Heart left ventricle (tissue), 16 donors: ENCODE data around the gene CCDC33. TPM values are rescaled to one million over a fixed set of nuclear protein-coding genes. Genes with fewer than 3 reads are reported as not detected.

Experiments
- ATAC-seq, 4 donors: fragments of 200-7000 bp; cut with Tn5 transposase; one replicate each; pipeline ENCODE4 v1.9.1; 2020 to 2022; ENCODE audit warnings: moderate library complexity in 4 of 4, mild to moderate bottlenecking in 3 of 4, moderate number of reproducible peaks in 1 of 4
- DNase-seq, 5 donors: peaks; one replicate each; pipeline ENCODE4 v3.0.0-alpha.2; 2020
- H3K27ac ChIP-seq, 12 donors: fragments of 200-600 bp; sonication (generic) in 4 of 12; one replicate each; pipeline versions ENCODE4 v1.5.0 to v1.8.0; 2016 to 2022; ENCODE audit warnings: mild to moderate bottlenecking in 2 of 12
- H3K27me3 ChIP-seq, 9 donors: fragments of 200-600 bp; sonication (generic) in 2 of 9; one replicate each; pipeline versions ENCODE4 v1.5.1 to v1.8.0; 2016 to 2022; ENCODE audit warnings: mild to moderate bottlenecking in 3 of 9
- H3K36me3 ChIP-seq, 9 donors: fragments of 200-600 bp; sonication (generic) in 2 of 9; one replicate each; pipeline versions ENCODE4 v1.5.0 to v1.8.0; 2018 to 2022; ENCODE audit warnings: mild to moderate bottlenecking in 2 of 9
- H3K4me1 ChIP-seq, 12 donors: fragments of 200-600 bp; sonication (generic) in 4 of 12; one replicate each; pipeline versions ENCODE4 v1.5.0 to v1.8.0; 2016 to 2022; ENCODE audit warnings: mild to moderate bottlenecking in 3 of 12
- H3K4me3 ChIP-seq, 12 donors: fragments of 200-600 bp; sonication (generic) in 4 of 12; one replicate each; pipeline versions ENCODE4 v1.5.0 to v1.8.0; 2017 to 2022; ENCODE audit warnings: mild to moderate bottlenecking in 9 of 12, moderate library complexity in 4 of 12
- H3K9me3 ChIP-seq, 12 donors: fragments of 200-600 bp; sonication (generic) in 4 of 12; one replicate each; pipeline versions ENCODE4 v1.5.0 to v1.8.0; 2016 to 2022; ENCODE audit warnings: mild to moderate bottlenecking in 1 of 12
- POLR2A ChIP-seq, 2 donors: fragments of 450-650 bp; IDR thresholded peaks; one replicate each; pipeline ENCODE4 v1.6.1; 2017; ENCODE audit warnings: antibody characterized with exemption in 2 of 2, mild to moderate bottlenecking in 2 of 2, moderate library complexity in 2 of 2
- WGBS, 4 donors: extraction: QIAGEN DNeasy Blood & Tissue Kit in 2 of 4; methylation state at CpG; one replicate each; pipeline versions ENCODE4 v1.1.5 to v1.1.7; 2013 to 2018; 5-methylcytosine and 5-hydroxymethylcytosine counted together
- intact Hi-C, 10 donors: fragments of 100-400 bp; cut with DNase I; formaldehyde crosslinking; loops; one replicate each; pipeline versions ENCODE4 v1.11.1 to v1.14.2; 2022
- polyA plus RNA-seq, 2 donors: library from polyadenylated mRNA; stranded (reverse); fragments of 200-250 nt; gene quantifications; one replicate each; pipeline ENCODE4 v1.2.3, GENCODE V29; 2013
- total RNA-seq, 9 donors: library from RNA; depleted of rRNA in 2 of 9; stranded (reverse); fragments of >200 nt in 2 of 9; fragmentation: NEBNext Ultra II Directional in 3 of 9; extraction: Animal tissue kit (Norgen Biotek cat#: 25700) in 3 of 9; gene quantifications; one replicate each; pipeline versions ENCODE4 v1.1.0 to v1.2.4, GENCODE V29; 2016 to 2023
- TF ChIP-seq, protein P1 (sequence below), 12 donors: fragments of 200-600 bp; sonication (generic) in 4 of 12; IDR thresholded peaks; one replicate each; pipeline versions ENCODE4 v1.5.0 to v1.8.0; 2018 to 2022; ENCODE audit warnings: antibody characterized with exemption in 12 of 12, mild to moderate bottlenecking in 5 of 12
- donor health status: ischemic (EF 13 %, LVEDD 7.1; RV severe dilation, severe dysfunction).
- donor health status: healthy with polysubstance abuse.
- donor health status: DM: no; HTN: yes; CAD: no.
- donor health status: DM: no; HTN: no; CAD: no.
- donor health status: ischemic (EF 25% LVEDD 6.9; RV normal size, moderate dysfunction).
- donor health status: ischemic (EF 25% LVEDD 5.7; RV mildly dilated, moderate dysfunction).
- donor health status: healthy.
- donor health status: DM: yes; HTN: yes; CAD: no.
- donor health status: ischemic (EF 35%, LVEDD 5.7; RV mildly dilated, moderate dysfunction).
- donor health status: nonischemic (EF 11% LVEDD 7.7; RV severe dilation, severe dysfunction).
- donor health status: DM: yes; HTN: yes; CAD: no.
- donor health status: PGD.
- donor health status: ischemic (EF 29% LVEDD 5.4; RV normal size, mild dysfunction).
- donor health status: nonischemic (EF 23%, LVEDD 6.1; RV moderate dilation, normal function).

Gene CCDC33
- total and polyA plus RNA-seq, 11 donors: 0.08 TPM; not detected in 10

DNA sequence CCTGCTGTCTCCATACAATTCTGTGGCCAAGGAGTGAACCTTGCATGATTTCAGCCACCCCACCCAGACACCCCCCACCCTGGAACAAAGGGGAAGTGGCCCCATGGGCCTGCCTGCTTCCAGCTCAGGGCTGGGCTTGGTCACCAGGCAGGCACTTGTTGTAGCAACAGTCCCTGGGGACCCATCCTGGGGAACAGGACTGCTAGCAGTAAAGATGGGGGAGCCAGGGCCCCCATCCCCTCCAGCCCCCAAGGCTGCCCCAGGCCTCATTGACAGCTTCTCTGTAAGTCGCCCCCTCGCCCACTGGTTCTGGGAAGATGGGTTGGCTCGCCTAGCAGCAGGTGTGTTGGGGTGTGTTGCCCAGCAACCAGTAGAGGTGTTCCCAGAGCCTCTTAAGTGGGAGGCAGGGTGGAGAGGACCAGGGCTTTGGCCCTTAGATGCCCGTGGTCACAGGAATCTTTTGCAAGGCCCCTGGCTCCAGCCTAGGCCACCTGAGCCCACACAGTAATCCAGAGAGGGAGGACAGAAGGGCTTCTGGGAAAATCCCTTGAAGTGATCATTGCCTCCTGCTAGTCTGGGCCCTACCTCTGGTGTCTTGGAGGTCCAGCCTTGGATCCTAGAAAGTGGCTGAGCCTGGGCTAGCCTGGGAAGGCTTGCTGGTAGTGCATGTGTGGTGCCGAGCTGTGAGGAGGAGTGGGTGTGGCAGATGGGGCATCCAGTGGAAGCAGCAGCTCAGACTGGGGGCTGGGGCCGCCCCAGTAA is 82.4 kb downstream of the CCDC33 start:
- TF ChIP-seq POLR2A (IDR thresholded peaks at IDR 0.05): no peak
- TF ChIP-seq, protein P1, sequence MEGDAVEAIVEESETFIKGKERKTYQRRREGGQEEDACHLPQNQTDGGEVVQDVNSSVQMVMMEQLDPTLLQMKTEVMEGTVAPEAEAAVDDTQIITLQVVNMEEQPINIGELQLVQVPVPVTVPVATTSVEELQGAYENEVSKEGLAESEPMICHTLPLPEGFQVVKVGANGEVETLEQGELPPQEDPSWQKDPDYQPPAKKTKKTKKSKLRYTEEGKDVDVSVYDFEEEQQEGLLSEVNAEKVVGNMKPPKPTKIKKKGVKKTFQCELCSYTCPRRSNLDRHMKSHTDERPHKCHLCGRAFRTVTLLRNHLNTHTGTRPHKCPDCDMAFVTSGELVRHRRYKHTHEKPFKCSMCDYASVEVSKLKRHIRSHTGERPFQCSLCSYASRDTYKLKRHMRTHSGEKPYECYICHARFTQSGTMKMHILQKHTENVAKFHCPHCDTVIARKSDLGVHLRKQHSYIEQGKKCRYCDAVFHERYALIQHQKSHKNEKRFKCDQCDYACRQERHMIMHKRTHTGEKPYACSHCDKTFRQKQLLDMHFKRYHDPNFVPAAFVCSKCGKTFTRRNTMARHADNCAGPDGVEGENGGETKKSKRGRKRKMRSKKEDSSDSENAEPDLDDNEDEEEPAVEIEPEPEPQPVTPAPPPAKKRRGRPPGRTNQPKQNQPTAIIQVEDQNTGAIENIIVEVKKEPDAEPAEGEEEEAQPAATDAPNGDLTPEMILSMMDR (IDR thresholded peaks at IDR 0.05): no peak
- Histone ChIP-seq H3K4me1 (peaks cover 9 to 63% (median 55%) of the 10 kb centered on the region in 12 donors), H3K36me3 (no peaks in the 10 kb centered on the region), H3K27me3 (no peaks in the 10 kb centered on the region), H3K9me3 (no peaks in the 10 kb centered on the region), H3K27ac (peak overlapping the region in 10 of 12 donors; percentile 71 to 90 (median 80)), H3K4me3 (no peak overlapping the region)
- DNase-seq (peak in 4 of 5 donors; percentile 66 to 79 (median 74)), ATAC-seq (peak; percentile 31 to 66 (median 54))
- intact Hi-C loops: loop anchor here in 4 of 10 donors (2.0 to 10.0 kb wide), 4 partner anchors 140 to 344 kb away; no protein-coding TSS in a partner anchor
- 70 to 92% (median 82%) methylated on average over 2 to 6 of the region's 6 CpGs for WGBS, 4 donors

DNA sequence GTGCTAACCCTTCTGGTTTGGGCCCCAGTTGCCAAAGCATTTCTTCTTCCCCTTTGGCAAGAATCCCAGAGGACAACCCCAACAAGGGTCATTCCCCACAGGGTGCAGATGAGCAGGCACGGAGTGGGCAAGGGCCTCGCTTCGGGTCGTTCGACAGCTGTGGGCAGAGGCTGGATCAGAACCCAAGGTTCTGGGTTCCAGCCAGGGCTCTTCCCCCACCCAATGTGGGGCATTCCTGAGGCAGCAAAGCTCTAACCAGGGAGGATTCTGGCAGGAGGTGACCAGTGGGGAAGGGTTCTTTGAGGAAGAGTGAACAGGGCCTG is 83.0 kb downstream of the CCDC33 start:
- Histone ChIP-seq H3K36me3 (no peaks in the 10 kb centered on the region), H3K27ac (peak overlapping the region in 11 of 12 donors; percentile 32 to 90 (median 80)), H3K27me3 (no peaks in the 10 kb centered on the region), H3K9me3 (no peaks in the 10 kb centered on the region), H3K4me3 (no peak overlapping the region), H3K4me1 (peaks cover 9 to 63% (median 55%) of the 10 kb centered on the region in 12 donors)
- ATAC-seq: no peak
- intact Hi-C loops: loop anchor here in 4 of 10 donors (2.0 to 10.0 kb wide), 4 partner anchors 140 to 344 kb away; no protein-coding TSS in a partner anchor
- WGBS, 4 donors: 78 to 100% (median 87%) methylated on average over 4 to 5 of the region's 5 CpGs
- no peak for TF ChIP-seq POLR2A (IDR thresholded peaks at IDR 0.05)
- TF ChIP-seq, protein P1 (IDR thresholded peaks at IDR 0.05): no peak
- no peak for DNase-seq

DNA sequence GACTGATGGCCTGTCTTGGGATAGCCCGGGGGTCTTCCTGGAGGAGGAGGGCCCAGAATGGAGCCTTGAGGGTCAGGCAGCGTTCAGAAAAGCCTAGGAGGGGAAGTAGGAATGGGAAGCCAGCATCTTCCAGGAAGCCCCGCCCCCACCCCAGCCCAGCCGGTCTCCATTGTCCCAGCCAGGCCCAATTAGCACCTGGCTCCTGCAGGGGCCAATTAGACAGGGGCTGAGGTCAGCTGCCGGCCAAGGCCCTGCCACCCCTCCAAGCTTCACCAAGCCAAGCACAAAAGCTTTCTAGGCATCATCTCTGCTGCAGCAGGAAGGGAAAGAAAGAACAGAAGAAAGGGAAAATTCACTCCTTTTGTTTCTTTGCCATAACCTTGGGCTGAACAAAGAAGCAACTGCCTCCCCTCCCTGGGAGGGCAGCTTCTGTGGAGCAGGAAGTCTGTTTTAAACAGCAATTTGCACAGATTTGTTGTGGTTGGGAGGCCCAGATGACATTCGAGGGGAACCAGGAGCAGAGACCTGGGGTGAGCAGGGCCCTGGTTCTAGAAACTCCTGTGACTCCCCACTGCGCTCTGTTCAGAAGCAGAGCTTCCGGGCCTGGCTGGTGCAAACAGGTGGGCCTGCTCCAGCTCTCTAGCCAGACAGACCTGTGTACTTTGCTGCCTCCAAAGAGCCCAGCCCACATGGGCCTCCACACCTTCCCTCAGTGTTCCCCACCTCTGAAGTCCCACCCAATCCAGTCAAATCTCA is 83.6 kb downstream of the CCDC33 start:
- peak in 1 of 4 donors; percentile 13 for ATAC-seq
- peak in 4 of 5 donors; percentile 31 to 47 (median 44) for DNase-seq
- H3K36me3 ChIP-seq: no peaks in the 10 kb centered on the region
- H3K27me3 ChIP-seq: no peaks in the 10 kb centered on the region
- intact Hi-C loops: loop anchor here (1.0 to 10.0 kb wide), 10 partner anchors 141 to 347 kb away; no protein-coding TSS in a partner anchor
- peak overlapping the region; percentile 19 to 90 (median 78) for H3K27ac ChIP-seq
- H3K4me1 ChIP-seq: peaks cover 9 to 57% (median 54%) of the 10 kb centered on the region in 12 donors
- no peaks in the 10 kb centered on the region for H3K9me3 ChIP-seq
- TF ChIP-seq, protein P1 (IDR thresholded peaks at IDR 0.05): no peak
- TF ChIP-seq POLR2A (IDR thresholded peaks at IDR 0.05): no peak
- no peak overlapping the region for H3K4me3 ChIP-seq
- WGBS, 4 donors: 42 to 65% (median 56%) methylated on average over 6 to 8 of the region's 8 CpGs
